HG02759 (cell line): Measurements from ENCODE around the gene TLX1.

Experiments
- ATAC-seq: cut with Tn5 transposase; IDR thresholded peaks from one replicate; pipeline ENCODE4 v1.9.1; 2021; ENCODE audit warnings: mild to moderate bottlenecking, moderate library complexity; ENCODE audit not compliant: unreplicated experiment

TLX1 gene

DNA sequence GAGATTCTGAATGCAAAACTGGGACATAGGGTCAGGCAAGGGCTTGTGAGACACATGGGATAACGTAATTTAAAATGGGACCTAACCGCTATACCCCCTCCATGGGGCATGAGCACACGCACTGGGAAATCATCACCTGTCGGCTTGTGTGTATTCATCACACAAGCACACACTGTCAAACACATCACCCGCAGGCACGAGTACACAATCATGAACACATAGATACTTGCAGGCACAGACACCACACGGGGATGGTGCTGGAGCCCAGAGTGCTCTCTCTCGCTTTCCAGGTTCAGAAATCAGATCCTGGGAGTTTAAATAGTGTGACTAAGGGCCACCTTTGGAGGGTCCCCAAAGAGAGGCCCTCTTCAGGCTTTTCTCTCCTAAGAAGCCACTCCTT is 19.6 kb upstream of the TLX1 start:
- no peak for ATAC-seq

DNA sequence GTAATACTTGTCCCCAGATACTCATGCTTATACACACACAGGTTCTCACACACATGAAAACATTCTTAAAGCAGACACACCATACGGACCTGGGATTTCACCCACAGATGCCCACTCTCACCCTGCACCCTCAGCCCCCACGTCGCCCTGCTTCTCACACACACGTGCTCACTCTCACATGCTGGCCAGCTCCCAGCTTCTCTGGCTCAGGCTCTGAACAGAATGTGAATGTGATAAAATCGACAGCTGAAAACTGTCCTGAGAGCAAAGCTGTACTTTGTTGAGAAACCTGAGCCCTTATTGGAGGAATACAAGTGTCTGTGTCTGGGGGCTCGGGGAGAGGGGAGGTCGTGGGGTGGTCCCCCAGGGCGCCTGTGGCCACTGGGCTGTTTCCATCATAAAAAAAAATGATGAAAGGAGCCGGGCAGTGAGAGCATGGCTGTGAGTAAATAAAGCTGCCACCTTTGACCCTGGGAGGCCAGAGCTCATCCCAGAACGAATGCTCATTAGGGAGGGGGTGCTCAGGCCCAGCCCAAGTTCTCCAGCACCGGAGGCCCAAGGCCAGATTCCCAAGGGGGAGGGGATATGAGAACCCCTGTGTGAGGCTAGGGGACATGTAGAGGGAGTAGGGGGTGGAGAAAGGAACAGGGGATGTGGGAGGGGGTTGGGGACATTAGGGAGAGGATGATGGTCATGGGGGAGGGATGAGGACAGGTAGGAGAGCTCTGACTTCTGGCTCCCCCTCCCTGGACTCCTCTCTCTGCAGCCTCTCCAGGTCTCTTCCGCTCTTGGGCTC is 18.1 kb upstream of the TLX1 start:
- no peak for ATAC-seq

DNA sequence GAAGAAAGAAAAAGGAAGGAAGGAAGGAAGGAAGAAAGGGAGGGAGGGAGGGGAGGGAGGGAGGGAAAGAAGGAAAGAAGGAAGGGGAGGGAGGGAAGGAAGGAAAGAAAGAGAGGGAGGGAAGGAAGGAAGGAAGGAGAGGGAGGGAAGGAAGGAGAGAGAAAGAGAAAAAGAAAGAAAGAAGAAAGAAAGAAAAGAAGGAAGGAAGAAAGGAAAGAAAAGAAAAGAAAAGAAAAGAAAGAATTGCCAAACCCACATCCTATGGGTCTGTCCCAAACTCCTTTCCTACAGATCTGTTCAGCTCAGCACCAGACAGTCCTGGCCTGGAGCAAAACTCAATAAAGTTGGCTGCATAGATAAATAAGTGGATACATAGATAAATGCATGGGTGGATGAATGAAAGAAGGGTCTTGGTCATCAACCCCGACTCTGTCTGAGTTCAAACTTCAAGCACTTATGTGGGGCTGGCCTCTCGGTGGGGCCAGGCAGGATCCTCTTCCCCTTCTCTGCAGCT is 17.2 kb upstream of the TLX1 start:
- no peak for ATAC-seq

DNA sequence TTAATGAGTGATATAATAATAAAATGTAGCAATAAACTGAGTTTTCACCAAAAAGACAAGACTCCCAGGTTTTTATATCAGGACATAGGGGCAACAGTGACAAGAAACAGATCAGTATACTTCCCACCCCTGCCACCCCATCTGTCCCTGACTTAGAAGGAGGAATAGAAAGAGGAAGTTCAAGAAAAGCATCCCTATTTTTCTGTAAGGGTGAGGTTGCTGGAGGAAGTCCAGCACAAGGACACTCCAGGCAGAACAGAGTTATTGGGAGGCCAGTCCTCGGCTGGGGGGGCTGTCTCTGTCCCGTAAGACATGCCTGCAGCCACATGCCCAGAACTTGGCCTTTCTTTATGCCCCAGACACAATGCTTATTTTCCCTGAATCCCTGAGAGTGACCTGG is 16.5 kb upstream of the TLX1 start:
- ATAC-seq = no peak

DNA sequence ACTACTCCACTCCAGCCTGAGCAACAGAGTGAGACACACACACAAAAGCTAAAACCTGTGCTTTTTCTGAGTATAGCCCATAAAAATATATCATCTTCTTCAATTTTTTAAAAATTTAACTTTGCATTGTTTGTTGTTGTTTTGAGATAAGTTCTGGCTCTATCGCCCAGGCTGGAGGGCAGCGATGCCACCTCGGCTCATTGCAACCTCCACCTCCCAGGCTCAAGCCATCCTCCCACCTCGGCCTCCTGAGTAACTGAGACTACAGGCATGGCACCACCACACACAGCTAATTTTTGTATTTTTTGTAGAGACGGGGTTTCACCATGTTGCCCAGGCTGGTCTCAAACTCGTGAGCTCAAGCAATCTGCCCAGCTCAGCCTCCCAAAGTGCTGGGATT is 14.3 kb upstream of the TLX1 start:
- no peak for ATAC-seq

DNA sequence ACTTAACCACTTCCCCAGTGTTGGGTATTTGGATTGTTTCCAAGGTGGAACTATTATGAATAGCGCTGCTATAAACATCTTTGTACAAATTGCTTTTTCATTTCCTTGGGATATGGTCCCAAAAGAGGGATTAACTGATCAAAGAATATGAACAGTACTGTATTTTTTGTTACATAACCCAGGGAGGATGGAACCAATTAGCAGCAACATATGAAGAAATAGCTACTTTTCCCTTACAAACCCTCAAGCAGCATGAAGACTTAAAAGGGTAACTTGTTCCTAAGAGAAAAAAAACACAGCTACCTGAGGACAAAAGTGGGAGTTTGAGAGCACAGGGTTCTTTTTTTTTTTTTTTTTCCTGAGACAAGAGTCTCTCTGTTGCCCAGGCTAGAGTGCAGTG is 13.1 kb upstream of the TLX1 start:
- ATAC-seq = no peak

DNA sequence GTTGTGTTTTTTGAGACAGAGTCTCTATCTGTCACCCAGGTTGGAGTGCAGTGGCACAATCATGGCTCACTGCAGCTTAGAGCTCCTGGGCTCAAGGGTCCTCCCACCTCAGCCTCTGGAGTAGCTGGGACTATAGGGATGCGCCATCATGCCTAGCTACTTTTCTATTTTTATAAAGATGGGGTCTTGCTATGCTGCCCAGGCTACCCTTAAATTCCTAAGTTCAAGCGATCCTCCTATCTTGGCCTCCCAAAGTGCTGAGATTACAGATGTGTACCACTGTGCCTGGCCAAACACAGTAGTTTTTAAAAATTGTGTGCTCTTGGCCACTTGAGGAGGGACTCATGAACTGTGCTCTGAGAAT is 10.6 kb upstream of the TLX1 start:
- ATAC-seq = no peak

DNA sequence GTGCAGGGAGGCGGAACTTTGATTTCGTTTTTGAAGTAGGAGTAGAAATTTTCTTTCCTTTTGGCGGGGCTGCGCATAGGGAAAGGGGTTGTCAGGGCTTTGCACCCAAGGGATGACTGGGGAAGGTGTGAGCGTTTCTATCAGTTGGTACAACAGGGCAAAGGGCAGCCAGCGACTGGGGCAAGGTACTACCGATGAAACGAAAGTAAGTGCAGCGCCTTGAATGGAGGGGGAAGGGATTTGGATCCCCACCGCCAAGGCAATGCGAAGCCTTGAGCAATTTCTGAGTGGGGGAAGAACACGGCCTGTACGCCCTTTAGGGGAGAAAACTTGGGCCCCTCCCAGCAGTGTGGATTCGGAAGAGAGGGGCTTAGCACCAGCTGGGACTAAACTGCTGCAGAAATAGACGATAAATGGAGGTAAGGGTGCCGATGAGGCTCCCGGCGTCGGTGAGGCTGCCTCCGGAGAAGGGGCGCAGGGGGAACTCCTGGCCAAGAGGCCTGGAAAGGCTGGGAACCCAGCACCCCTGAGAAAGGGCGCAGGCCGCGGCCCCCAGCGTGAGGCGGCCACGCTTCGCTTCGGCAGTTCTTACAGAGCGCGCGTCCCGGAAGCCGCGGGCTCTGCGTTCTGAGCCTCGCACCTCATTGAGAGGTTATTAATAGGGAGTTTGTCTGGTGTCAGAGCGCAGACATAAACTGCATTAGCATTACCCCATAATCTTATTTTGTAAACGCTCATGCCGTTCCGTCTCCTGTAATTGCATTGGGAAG is 10.0 kb upstream of the TLX1 start:
- ATAC-seq = peak; percentile 61

DNA sequence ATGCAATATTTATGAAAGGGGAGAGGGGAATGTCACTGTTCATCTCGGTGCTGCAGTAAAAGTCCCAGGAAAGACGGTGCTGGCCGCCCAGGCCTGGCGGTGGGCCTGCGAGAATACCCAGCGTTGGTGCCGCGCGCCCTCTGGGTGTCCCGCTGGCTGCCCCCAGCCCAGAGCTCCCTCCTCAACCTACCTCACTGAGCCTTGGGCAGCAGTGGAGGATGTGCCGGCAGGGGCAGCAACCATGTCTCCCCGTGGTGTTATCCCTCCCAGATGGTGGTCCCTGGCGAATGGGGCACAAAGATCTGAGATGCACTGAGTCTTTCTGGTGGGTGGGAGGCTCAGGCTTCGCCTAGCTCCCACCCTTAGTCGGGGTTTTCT is 9.5 kb upstream of the TLX1 start:
- peak; percentile 13 for ATAC-seq

DNA sequence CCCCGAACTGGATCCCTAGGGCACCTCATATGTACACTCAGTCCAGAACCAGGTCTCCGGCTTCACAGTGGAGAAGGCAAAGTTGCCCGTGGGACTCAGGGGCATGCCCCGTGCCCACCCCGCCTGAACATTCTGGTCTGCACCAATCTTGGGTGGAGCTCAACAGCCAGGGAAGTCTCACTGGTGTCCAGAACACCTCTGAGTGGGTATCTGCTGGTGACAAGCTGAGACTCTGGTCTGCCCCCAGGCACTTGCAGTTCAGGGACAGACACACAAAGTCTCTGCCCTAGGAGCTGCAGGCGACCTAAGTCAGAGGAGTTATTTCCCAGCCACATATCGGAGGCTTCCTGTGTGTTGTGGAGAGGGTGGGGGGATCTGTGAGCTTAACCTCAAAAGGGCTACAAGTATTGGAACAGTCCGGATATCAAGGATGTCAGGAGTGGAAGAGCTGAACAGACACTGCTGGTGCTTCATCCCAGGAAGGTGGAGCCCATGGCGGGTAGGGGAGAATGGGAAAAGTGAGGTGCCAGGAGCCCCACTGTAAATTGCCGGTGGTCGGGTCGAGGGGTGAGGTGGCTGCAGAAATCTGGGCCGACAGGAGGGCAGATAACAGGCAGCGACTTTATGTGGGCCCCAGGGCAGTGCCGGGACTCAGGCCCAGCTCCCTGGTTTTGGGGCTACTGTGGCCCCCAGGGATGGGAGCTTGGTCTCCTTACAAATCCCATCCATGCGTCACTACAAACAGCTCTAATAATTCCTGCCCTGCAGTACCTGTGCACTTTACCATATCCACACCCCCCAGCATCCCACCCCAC is 8.6 kb upstream of the TLX1 start:
- ATAC-seq = no peak

DNA sequence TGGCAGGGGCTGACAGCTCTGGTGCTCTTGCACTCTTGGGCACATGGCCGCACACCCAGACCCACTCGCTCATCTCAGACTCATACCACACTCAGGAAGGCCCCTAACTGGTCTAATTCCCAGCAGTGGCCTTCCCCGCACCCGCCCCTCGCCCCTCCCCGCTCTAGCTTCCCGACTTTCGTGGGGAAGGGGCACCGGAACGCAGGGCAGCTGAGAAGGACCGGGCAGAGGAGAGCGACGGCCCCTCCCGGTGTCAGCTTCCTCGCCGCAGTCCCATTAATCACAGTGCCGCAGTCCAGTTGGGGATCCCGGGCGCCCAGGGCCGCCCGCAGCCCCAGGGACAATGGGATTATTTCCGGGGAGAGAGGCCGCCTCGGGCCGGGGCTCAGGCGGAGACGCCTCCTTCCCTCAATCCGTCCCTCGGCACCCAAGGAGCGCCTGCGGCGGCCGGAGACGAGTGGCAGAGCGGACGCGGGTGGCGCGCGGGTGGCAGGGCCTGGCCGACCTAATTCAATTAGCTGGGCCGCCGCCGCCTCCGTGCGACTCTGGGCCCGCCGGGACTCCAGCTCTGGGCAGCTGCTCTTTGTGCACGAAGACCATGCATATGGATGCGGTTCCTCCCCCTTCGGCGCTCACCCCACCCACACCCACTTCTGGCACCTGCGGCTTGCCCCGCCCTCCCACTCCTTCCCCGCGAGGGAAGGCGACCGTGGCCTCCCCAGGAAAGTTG is 7.8 kb upstream of the TLX1 start:
- no peak for ATAC-seq

DNA sequence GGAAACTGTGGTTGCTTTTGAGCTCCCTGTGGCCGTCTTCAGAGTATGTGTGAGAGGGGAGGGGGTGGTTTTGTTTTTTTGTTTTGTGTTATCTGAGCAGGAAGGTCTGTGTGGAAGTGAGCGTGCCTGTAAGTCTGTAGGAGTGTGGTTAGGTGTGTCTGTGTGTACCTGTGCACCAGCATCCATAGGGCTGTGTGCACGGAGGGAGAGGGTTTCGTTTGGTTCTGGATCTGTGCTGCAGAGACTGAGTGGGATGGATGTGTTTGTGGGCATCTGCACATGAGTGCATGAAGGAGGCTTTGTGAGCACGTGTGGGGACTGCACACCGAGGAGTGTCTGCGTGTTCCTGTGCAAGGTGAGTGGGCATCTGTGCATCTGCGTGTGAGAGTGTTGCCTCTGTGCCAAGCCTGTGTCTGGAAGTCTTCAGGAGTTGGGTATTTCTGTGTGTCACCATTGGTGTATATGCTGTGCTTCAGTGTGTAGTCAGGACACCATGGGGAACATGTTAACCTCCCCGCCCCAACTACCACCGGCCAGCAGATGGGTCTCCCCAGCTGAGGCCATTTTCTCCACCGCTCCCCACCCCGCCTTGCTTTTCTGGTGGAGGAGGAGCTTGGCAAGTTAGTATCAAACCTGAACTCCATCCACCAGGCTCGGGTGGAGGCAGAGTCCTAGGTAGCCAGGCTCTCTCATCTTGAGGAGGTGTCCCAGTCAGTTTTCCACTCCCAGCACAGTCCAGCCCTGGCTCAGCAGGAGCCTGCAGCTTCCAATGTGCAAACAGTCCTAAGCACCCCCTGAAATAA is 7.1 kb upstream of the TLX1 start:
- no peak for ATAC-seq

DNA sequence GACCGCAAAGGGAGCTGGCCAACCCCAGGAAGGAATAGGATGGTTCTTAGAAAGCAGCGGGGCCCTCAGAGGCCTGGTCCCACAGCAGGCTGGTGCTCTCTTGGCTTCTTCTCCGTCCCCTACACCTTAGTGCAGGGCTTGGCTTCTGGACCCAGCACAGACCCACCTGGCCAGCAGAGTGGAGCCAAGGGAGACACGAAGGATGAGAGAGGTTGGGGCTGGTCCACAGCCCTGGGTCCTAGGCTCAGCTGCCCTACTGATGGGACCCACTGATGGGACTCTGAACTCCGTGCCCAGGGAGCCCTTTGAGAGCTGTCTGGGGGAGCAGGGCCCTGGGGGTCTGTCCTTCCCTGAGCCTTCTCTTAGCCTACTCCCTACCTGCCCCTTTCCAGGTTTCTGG is 6.2 kb upstream of the TLX1 start:
- no peak for ATAC-seq

DNA sequence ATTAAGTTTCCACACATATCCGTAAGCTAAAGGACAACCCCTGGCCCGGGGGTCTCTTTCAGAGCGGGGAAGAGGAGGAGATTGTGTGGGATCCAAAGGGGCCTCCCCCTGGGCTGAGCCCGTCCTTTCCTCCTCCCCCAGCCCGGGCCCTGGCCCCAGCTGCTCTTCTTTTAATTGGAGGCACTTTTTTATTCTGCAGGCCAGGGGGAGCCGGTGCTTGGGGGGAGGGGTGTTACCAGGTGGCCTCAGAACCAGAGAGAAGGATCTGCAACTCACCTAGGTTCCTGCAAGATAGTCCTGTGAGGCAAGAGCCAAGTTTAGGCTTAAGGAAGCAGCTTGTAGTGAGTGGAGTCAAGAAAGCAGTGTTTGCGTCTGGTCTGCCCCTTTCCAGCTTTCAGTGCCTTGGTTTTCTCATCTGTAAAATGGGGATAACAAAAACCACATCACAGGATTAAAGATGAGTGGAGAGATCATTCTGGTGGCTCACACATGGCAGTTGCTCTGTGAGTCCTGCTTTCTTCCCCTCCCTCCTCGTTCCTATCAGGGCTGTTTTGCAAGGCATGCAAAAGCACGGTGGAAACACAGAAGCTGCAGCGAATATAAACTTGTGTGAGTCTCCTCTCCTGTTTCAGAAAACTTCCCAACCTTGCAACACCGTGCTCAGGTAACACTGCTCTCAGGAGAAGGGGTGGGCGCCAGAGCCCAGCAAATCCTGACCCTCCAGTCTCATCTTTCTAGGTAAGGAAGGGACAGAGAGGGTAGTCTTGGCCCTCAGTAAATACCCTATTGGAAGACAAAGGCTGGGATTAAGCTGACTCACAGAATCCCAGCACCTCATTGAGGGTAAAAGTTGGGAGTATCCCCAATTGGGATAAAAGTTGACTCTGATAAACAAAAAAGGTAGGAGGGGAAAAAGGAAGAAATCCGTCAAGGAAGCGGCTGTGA is 4.1 kb upstream of the TLX1 start:
- no peak for ATAC-seq

DNA sequence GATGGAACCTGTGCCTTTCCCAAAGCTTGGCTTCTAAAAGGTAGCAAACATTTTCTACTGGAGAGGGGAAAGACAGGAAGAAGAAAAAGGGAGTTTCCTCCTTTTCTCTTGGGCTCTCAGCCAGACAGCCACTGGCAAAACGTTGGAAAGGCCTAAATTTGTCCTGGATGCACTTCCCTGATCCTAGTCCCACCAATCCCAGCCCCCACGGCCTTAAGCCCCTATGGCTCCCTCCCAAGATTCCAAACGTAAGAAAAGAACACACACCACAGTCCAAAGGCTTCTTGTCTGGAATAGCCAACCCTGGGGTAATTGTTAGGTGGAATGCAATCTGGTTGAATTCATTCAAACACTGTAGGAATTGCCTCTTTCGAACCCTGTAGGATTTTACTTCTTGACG is 959 bp upstream of the TLX1 start:
- no peak for ATAC-seq

DNA sequence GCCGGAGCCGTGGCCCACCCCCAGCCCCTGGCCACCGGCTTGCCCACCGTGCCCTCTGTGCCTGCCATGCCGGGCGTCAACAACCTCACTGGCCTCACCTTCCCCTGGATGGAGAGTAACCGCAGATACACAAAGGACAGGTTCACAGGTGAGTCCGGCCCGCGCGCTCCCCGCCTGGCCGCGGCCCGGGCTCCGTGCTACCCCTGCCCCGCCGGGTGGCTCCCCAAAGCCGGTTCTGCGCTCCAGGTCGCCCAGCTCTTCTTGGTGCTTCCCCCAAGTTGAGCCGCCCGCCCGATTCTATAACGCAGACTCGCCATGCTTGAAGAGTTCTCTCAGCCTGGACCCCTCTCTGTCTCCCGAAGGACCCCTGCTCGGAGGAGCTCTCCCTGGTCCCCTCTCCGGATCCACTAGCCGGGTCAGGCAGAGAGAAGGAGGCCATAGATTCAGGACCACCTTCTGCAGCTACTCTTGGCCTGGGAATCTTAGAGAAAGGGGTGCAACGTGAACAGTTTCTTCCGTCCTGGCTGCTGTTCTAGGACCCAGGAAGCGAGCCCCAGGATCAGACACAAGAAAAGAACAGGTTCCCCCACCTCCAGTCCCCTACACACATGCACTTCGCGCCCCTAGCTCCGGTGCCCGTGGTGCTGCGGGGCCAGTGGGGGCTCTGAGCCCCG is 999 bp downstream of the TLX1 start:
- no peak for ATAC-seq

DNA sequence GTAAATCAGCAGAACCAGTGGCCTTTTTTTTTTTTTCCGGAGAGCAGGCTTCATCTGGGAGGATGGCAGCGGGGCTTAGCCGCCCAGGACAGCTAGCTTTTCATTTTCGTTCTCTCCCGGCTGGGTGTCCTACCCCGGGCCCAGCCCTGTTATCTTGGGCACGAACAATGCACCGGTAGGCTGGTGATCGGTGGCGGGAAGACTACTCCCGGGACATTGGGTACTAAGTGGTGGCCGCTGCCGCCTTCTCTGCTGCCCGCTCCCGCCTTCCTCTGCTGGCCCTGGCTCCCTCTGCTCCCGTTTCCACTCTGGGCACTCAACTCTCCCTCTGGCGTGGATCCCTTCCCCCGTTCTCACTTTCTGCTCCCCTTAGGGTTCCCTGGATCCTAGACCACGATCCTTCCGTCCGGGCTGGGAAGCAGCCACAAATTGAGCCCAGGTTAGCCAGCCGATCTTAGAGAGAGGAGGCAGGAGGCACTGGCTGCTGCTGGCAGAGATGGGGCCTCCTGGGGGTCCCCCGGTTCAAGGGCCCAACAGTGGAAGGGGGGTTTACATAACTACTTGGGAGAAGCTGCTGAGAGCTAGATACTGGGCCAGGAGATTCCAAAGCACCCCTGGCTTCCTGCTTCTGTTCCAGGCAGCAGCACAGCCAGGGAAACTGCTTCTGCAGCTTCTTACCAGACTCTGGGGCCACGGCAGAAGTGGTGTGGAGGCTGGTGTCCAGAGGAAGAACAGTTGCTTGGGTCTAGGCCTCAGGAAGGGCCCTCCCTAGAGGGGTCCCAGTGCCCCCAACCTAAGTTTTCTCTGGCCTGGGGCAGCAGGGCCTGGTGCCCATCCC is 1.8 kb downstream of the TLX1 start:
- ATAC-seq = no peak
